GM23248 (cell line): Measurements from ENCODE around the gene SIGLEC5.

Source experiments
- EZH2 ChIP-seq: fragments of 200-600 bp; sonication (generic); IDR thresholded peaks from 2 replicates; pipeline ENCODE4 v1.6.1; 2018; ENCODE audit warnings: antibody characterized with exemption, mild to moderate bottlenecking; ENCODE audit not compliant: insufficient read depth, poor library complexity, severe bottlenecking
- EZH2phosphoT487 ChIP-seq: fragments of 200-600 bp; sonication (generic); IDR thresholded peaks from 2 replicates; pipeline ENCODE4 v1.6.1; 2018; ENCODE audit warnings: antibody characterized with exemption, moderate library complexity, mild to moderate bottlenecking, low read depth; ENCODE audit not compliant: insufficient read depth

GRCh38 chr19:51640386-51640785, 10.2 kb upstream of the SIGLEC5 start:
- TF ChIP-seq EZH2 (no peak), EZH2phosphoT487 (no peak)
